Peyer's patch (tissue), 4 donors: ENCODE results near the gene RASA3.

Source experiments
- CTCF ChIP-seq, 6 experiments: fragments of 450-650 bp in 4 of 6; fragments of 200-600 bp in 2 of 6; sonication (generic) in 1 of 6; IDR thresholded peaks; one replicate each; pipeline ENCODE4 v1.5.1; 2017 to 2019; ENCODE audit warnings: antibody characterized with exemption in 6 of 6, mild to moderate bottlenecking in 3 of 6, moderate library complexity in 1 of 6
- POLR2A ChIP-seq, 2 donors: fragments of 450-650 bp; IDR thresholded peaks; one replicate each; pipeline ENCODE4 v1.5.1; 2017; ENCODE audit warnings: antibody characterized with exemption in 2 of 2, mild to moderate bottlenecking in 2 of 2, moderate library complexity in 2 of 2

- TF ChIP-seq CTCF (IDR thresholded peaks at IDR 0.05) (no peak), POLR2A (IDR thresholded peaks at IDR 0.05) (no peak)
These were observed 94.7 kb downstream of the RASA3 start for GRCh38 chr13:114037674-114038073.
